ENCODE measurements around the gene PDGFC. TPM values are rescaled to one million over a fixed set of nuclear protein-coding genes. Genes with fewer than 3 reads are reported as not detected.

The PDGFC gene
- total and polyA plus RNA-seq, 2 donors (not counting 3 experiments of a cell fraction or from before 2014, with no cell fraction given) = 2.7 to 5.3 TPM

DNA sequence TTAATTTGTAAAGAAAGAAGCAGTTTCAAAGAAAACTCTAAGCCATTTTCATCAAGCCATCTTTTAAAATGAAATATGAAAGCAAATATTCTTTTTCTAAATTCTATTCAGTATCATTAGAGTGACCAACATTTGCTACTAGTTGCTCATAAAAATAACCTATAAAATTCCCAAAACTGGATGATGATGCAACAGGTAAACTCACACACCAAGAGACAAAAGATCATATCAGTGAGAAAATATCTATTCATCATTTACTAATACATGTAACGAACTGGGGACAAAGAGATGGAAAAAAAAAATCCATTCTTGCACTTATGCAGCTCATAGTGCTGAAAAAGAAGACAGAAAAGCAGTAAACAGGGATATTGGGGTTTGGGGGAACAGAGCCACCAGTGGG is 48.1 kb downstream of the PDGFC start:
- H3K4me1 ChIP-seq (ENCODE audit: control insufficient read depth, extremely low read depth, insufficient read depth, low read length) = no peaks in the 10 kb centered on the region
- no peak for TF ChIP-seq EZH2 (IDR thresholded peaks at IDR 0.05; ENCODE audit: borderline replicate concordance, low read depth, low read length, severe bottlenecking)
- TF ChIP-seq, protein P1, sequence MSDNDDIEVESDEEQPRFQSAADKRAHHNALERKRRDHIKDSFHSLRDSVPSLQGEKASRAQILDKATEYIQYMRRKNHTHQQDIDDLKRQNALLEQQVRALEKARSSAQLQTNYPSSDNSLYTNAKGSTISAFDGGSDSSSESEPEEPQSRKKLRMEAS (IDR thresholded peaks at IDR 0.05; ENCODE audit: insufficient read depth, insufficient read length) = no peak
- no peak for TF ChIP-seq POLR2A (IDR thresholded peaks at IDR 0.05; ENCODE audit: low read depth, low read length)
- TF ChIP-seq, protein P2, sequence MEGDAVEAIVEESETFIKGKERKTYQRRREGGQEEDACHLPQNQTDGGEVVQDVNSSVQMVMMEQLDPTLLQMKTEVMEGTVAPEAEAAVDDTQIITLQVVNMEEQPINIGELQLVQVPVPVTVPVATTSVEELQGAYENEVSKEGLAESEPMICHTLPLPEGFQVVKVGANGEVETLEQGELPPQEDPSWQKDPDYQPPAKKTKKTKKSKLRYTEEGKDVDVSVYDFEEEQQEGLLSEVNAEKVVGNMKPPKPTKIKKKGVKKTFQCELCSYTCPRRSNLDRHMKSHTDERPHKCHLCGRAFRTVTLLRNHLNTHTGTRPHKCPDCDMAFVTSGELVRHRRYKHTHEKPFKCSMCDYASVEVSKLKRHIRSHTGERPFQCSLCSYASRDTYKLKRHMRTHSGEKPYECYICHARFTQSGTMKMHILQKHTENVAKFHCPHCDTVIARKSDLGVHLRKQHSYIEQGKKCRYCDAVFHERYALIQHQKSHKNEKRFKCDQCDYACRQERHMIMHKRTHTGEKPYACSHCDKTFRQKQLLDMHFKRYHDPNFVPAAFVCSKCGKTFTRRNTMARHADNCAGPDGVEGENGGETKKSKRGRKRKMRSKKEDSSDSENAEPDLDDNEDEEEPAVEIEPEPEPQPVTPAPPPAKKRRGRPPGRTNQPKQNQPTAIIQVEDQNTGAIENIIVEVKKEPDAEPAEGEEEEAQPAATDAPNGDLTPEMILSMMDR (IDR thresholded peaks at IDR 0.05; ENCODE audit: extremely low read depth in 1 of 2, insufficient read depth in 1 of 2, low read depth in 1 of 2, low read length in 2 of 2) = no peak
- no peaks in the 10 kb centered on the region for H4K20me1 ChIP-seq (replicated peaks; ENCODE audit: control insufficient read depth, extremely low read depth, insufficient read depth, low read length)
- intact Hi-C loops (cut with micrococcal nuclease) (no loop called here), dilution Hi-C loops (cut with MboI; ENCODE audit: extremely low pct_ligation_motif_present, low sequenced_read_pairs) (no loop called here)
- H2AFZ ChIP-seq (ENCODE audit: low read depth, low read length) = no peak overlapping the region
- no peak overlapping the region for H3K4me2 ChIP-seq (ENCODE audit: insufficient read depth, low read length)
- H3K27me3 ChIP-seq (ENCODE audit: control insufficient read depth in 2 of 2, insufficient read depth in 2 of 2, low read length in 2 of 2) = no peaks in the 10 kb centered on the region
- no peak overlapping the region for H3K9ac ChIP-seq (replicated peaks; ENCODE audit: extremely low read depth, insufficient read depth, low read length)
- no peak overlapping the region for H3K4me3 ChIP-seq (replicated peaks in 1 of 3; ENCODE audit: insufficient read depth in 1 of 3, low read depth in 1 of 3, low read length in 3 of 3)
- FAIRE-seq (no peak), DNase-seq (ENCODE audit: low read depth, low spot score) (no peak)
- no peaks in the 10 kb centered on the region for H3K9me1 ChIP-seq (replicated peaks; ENCODE audit: control insufficient read depth, extremely low read depth, insufficient read depth, low read length)
- POLR2A ChIA-PET = interaction anchor here (0.6 kb wide), 1 partner anchor 141 kb away, joined by 3 read pairs; no protein-coding TSS in a partner anchor
- CTCF ChIA-PET = no interaction called here
- no peak overlapping the region for H3K27ac ChIP-seq (ENCODE audit: insufficient read depth, low read depth, low read length)
- H3K79me2 ChIP-seq (ENCODE audit: control insufficient read depth, insufficient read depth, low read length) = no peaks in the 10 kb centered on the region
- no peaks in the 10 kb centered on the region for H3K36me3 ChIP-seq (ENCODE audit: control insufficient read depth in 2 of 2, extremely low read depth in 1 of 2, insufficient read depth in 2 of 2, low read length in 2 of 2)
- no TSS peak for BruUV-seq (replicated peaks)
- no peaks in the 10 kb centered on the region for H3K9me3 ChIP-seq (replicated peaks; ENCODE audit: control insufficient read depth, insufficient read depth, low read length)

DNA sequence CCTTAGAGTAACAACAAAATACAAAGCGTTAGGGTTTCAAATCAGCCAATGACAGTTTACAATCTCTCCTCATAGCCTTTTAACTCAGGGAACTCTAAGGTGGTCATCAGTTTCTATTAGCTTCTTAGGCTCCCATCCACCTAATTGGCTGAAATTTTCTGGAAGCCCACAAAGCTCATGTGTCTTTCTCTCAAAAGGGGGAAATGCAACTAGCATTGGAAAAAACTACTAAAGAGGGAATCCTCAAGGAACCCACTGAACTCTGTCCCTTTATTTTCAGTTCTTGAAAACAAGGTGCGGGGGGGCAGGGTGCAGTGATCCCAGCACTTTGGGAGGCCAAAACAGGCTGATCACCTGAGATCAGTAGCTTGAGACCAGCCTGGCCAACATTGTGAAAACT is 56.4 kb downstream of the PDGFC start:
- no peaks in the 10 kb centered on the region for H3K9me1 ChIP-seq (replicated peaks; ENCODE audit: control insufficient read depth, extremely low read depth, insufficient read depth, low read length)
- H3K9me3 ChIP-seq (replicated peaks; ENCODE audit: control insufficient read depth, insufficient read depth, low read length) = no peaks in the 10 kb centered on the region
- H3K27me3 ChIP-seq (ENCODE audit: control insufficient read depth in 2 of 2, insufficient read depth in 2 of 2, low read length in 2 of 2) = no peaks in the 10 kb centered on the region
- no peak overlapping the region for H3K4me3 ChIP-seq (replicated peaks in 1 of 3; ENCODE audit: insufficient read depth in 1 of 3, low read depth in 1 of 3, low read length in 3 of 3)
- no TSS peak for BruUV-seq (replicated peaks)
- no peak overlapping the region for H3K9ac ChIP-seq (replicated peaks; ENCODE audit: extremely low read depth, insufficient read depth, low read length)
- ChIA-PET CTCF (interaction anchor here (0.6 kb wide), 1 partner anchor 36 kb away, joined by 3 read pairs; no protein-coding TSS in a partner anchor), POLR2A (interaction anchor here (0.6 kb wide), 1 partner anchor 30 kb away, joined by 3 read pairs; no protein-coding TSS in a partner anchor)
- H3K79me2 ChIP-seq (ENCODE audit: control insufficient read depth, insufficient read depth, low read length) = no peaks in the 10 kb centered on the region
- dilution Hi-C loops (cut with MboI; ENCODE audit: extremely low pct_ligation_motif_present, low sequenced_read_pairs) (no loop called here), intact Hi-C loops (cut with micrococcal nuclease) (no loop called here)
- FAIRE-seq = no peak
- H3K4me2 ChIP-seq (ENCODE audit: insufficient read depth, low read length) = no peak overlapping the region
- no peaks in the 10 kb centered on the region for H3K4me1 ChIP-seq (ENCODE audit: control insufficient read depth, extremely low read depth, insufficient read depth, low read length)
- H3K36me3 ChIP-seq (ENCODE audit: control insufficient read depth in 2 of 2, extremely low read depth in 1 of 2, insufficient read depth in 2 of 2, low read length in 2 of 2) = no peaks in the 10 kb centered on the region
- TF ChIP-seq GATA2 (IDR thresholded peaks at IDR 0.05; ENCODE audit: insufficient read depth, insufficient read length, low read depth, low read length) (no peak), POLR2AphosphoS5 (IDR thresholded peaks at IDR 0.05; ENCODE audit: insufficient read depth, low read depth, low read length) (no peak), FOS (IDR thresholded peaks at IDR 0.05; ENCODE audit: borderline replicate concordance, insufficient read depth, low read length) (no peak), JUN (IDR thresholded peaks at IDR 0.05; ENCODE audit: borderline replicate concordance, insufficient read depth, insufficient read length, low read depth) (no peak), EZH2 (IDR thresholded peaks at IDR 0.05; ENCODE audit: borderline replicate concordance, low read depth, low read length, severe bottlenecking) (no peak), MYC (IDR thresholded peaks at IDR 0.05; ENCODE audit: low read depth, low read length) (no peak), POLR2A (IDR thresholded peaks at IDR 0.05; ENCODE audit: low read depth, low read length) (no peak)
- TF ChIP-seq, protein P2 (IDR thresholded peaks at IDR 0.05; ENCODE audit: extremely low read depth in 1 of 2, insufficient read depth in 1 of 2, low read depth in 1 of 2, low read length in 2 of 2) = no peak
- TF ChIP-seq, protein P1 (IDR thresholded peaks at IDR 0.05; ENCODE audit: insufficient read depth, insufficient read length) = no peak
- no peak overlapping the region for H3K27ac ChIP-seq (ENCODE audit: insufficient read depth, low read depth, low read length)
- DNase-seq (ENCODE audit: low read depth, low spot score) = no peak
- H2AFZ ChIP-seq (ENCODE audit: low read depth, low read length) = no peak overlapping the region
- no peaks in the 10 kb centered on the region for H4K20me1 ChIP-seq (replicated peaks; ENCODE audit: control insufficient read depth, extremely low read depth, insufficient read depth, low read length)

All from endothelial cell of umbilical vein (primary cell).